NCI-H1092 treated with DMSO at 0.1 percent for 48 hours (cell line): ENCODE measurements around the gene SEMA4A.
A peak's percentile ranks its signal among the peaks of the same experiment; 100 is the strongest.
"Not testable (repeated sequence)": the region's sequence is repeated elsewhere in the genome, so short reads cannot be mapped to it uniquely, and the experiment has no call there.

Experiments used
- DNase-seq: peaks from one replicate; lab custom pipeline; 2025; lab: John Stamatoyannopoulos, UW

SEMA4A gene

DNA sequence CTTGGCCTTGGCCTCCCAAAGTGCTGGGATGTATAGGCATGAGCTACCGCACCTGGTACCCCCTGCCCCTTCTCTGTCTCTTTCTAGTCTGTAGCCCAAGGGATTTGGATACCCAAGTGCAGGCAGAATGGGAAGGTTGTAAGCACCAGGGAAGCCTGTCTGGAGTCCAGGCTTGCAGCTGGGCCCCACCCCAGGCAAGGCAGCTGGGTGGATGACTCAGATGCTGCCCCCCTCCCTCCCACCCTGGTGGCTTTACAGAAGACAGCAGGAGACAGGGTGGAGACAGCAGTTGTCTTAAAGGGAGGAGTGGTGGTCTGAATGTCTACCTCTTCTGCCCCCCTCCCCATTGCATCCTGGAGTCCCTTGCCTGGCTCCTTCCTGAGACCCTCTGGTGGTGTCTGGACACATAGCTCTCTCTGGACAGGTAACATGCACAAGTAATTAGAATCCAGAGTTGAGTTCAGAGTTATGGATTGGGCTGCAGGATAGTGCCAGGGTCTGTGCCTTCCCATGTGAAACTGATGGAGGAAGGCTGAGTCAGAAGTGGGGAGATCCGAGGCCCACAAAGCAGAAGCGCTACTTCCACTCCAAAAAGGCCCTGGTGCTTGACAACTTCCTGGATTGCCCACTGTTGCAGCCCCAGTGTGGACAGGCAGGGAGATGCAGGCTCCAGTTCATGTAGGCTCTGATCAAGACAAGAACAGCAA, 33.7 kb upstream of the SEMA4A start:
- DNase-seq, result no peak

DNA sequence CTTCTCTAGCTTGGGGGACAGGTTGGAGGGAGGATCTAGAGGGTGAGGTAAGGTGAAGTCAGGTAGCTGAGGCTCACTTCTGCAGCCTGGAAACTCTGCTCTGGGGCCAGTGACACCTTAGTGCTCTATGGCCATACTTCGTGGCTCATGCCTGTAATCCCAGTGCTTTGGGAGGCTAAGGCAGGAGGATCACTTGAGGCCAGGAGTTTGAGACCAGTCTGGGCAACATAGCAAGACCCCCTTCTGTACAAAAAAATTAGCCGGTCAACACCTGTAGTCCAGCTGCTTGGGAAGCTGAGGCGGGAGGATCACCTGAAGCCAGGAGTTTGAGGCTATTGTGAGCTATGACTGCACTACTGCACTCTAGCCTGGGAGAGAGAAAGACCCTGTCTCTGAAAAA, 33.1 kb upstream of the SEMA4A start:
- no peak for DNase-seq

GRCh38 chr1:156121005-156121404, 32.4 kb upstream of the SEMA4A start:
- DNase-seq, result not testable (repeated sequence)

GRCh38 chr1:156121457-156121856, 31.9 kb upstream of the SEMA4A start:
- DNase-seq, result no peak

DNA sequence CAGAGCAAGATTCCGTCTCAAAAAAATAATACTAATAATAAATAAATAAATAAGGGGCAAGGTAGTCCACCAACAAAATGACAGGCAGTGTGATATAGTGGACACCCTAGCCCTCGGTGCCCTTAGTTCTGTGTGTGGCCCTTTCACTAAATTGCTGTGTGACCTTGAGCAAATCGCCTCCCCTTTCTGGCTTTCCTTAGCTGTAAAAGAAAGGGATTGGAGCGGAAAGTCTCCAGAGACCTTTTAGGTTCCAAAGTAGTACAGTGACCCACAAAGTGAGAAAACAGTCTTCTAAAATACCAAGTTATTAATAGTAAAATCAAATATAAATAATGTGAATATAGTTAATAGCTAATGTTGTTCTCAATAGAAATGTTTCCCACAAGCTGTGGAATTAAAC, 31.3 kb upstream of the SEMA4A start:
- no peak for DNase-seq

- DNase-seq, result peak; percentile 73
Observed at GRCh38 chr1:156122519-156123355, 30.6 kb upstream of the SEMA4A start.

DNA sequence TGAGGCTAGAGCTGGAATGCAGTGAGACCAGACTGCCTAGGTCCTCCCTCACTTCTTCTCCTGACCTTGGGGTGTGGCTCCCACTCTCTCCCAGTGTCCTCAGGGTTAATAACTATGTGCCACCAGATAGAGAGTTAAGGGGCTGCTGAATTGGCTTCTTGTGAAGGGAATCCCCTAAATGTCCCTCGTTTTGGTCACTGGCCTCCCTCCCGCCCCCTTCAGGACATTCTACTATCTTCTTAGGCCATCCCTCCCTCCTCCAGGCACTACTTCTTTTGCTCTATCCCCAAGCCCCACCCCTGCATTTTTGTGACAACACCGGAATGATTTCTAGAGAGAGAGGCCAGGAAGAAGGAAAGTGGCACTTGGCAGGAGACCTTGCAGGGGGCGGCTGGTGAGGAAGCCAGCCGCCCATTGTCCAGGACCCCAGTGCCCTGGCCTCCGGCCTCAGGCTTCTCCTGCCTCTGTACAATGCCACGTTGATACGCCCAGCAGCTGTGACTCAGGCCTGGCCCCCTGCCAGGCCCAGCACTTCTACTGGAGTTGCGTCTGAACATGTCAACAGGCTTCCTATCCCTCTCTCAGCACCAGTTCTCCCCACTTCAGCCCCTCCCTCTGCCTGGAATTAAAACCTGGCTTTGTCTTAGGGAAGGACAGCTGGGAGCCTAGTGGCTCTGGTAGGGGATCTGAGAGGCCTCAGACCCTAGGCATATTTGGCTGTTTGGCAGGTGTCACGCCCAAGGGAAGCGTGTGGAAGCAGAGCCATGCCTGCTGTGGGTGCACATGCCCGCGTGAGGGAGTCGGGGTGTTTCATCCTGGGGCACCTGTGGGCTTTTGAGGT, 29.8 kb upstream of the SEMA4A start:
- peak; percentile 97 for DNase-seq

- no peak for DNase-seq
Observed at GRCh38 chr1:156124557-156125483, 28.6 kb upstream of the SEMA4A start.

DNA sequence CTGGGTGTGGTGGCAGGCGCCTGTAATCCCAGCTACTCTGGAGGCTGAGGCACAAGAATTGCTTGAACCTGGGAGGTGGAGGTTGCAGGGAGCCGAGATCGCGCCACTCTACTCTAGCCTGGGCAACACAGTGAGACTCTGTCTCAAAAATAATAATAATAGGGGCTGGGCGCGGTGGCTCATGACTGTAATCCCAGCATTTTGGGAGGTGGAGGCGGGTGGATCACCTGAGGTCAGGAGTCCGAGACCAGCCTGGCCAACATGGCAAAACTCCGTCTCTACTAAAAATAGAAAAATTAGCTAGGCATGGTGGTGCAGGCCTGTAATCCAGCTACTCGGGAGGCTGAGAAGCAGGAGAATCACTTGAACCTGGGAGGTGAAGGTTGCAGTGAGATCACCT, 27.8 kb upstream of the SEMA4A start:
- not testable (repeated sequence) for DNase-seq

- no peak for DNase-seq
Observed at GRCh38 chr1:156126043-156126629, 27.2 kb upstream of the SEMA4A start.

DNA sequence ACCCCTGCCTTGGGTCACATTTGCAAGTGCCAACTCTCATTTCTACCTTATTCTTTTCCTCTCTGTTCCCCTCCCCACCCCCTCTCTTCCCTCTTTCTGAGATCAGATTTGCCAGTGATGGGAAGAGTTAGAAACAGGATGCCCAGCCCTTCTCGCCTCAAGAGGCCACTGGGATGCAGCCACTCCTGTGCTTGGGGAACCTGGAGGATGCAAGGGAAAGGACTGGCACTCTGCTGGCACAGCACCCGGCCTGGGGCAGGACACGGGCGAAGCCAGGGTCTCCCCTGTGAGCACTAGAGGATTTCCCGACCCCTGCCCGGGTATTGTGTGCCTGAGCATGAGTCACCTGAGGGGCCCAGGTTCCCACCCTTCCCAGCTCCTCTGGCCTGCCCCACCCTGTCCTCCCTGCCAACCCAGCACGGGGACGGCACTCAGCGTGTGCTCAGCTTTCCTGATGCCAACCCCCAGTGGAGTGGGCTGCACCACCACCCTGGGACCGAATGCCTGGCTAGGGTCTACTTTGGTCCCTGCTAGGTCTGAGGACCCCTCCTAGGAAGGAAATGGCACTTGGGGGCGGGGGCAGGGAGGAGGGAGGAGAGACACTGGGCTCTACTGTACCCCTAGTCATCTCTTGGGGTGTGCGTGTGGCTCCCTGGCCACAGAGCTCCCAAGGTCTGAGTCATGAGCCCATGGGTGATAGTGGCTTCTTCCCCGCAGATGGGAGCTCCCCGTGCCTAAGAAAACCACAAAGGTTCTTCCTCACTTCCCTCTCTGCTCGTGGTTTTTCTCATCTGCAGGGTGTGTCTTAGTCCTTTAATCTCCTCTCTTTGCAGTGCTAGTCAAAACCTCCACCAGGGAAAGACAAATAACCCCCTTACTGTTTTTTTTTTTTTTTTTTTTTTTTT, 26.5 kb upstream of the SEMA4A start:
- no peak for DNase-seq

DNA sequence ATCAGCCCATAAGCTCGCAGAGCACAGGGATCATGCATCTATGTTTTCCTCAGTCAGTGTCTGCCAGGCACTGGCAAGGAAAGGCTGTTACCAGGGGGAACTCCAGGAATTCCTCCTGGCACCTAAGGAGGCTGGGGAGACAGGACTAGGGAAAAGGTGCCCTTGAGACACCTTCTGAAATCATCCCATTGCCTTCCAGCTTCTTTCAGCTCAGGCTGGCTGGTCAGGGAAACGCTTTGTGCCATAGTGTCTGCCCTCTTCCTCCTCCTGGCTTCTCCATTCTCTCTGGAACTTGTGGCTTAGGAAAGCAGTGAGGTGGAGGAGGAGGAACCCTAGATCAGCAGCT, 25.1 kb upstream of the SEMA4A start:
- DNase-seq, result no peak

- no peak for DNase-seq
Observed at GRCh38 chr1:156128654-156129597, 24.5 kb upstream of the SEMA4A start.

DNA sequence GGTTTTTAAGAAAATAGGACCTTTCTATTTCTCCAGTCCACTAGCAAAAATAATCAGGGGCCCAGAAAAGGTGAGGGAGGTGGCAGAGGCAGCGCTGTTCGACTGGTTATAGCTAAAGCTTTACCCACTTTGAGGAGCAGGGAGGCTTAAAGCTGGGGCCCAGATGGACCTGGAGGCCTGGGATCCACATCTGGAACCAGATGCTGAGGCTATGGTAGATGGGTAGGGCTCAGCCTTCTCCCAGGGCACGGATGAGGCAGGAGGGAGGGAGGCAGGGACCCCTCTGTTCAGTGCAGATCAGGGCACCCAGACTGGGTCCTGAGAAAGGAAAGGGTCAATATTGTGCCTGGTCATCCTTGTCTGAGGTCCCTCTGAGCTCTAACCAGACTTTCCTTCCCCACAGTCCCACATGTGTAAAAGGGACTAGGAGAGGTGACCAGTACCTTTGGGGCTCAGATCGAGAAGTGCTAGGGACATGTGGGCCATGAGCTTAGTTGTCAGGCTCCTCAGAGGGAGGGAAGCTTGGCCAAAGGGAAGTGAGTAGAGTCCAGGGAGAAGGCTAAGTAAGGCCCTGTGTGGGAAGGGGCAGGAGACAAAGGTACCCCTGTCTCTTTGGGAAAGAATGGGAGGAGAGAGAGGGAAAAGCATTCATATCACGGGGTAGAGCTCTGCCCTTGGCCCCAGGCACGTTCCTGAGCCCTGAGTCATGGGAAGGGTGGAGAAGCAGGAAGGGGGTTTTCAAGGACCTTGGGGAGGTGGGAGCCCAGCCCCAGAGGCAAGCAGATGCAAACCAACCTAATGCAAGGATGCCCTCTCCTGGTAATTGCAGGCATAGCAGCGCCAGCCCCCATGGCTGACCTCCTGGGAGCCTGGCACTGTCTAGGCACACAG, 23.5 kb upstream of the SEMA4A start:
- peak; percentile 54 for DNase-seq

- no peak for DNase-seq
Observed at GRCh38 chr1:156130578-156130942, 22.8 kb upstream of the SEMA4A start.

- DNase-seq, result no peak
Observed at GRCh38 chr1:156134716-156135435, 18.5 kb upstream of the SEMA4A start.
